Large intestine (tissue), 3 donors: Measurements from ENCODE around the gene KIAA0319L. TPM values are rescaled to one million over a fixed set of nuclear protein-coding genes. Genes with fewer than 3 reads are reported as not detected.
A peak's percentile ranks its signal among the peaks of the same experiment; 100 is the strongest.

Source experiments
- DNase-seq, 2 donors: peaks; one replicate each; pipeline versions ENCODE4 v3.0.0 to v3.0.0-alpha.2; 2013
- H3K27ac ChIP-seq: one replicate; pipeline ENCODE4 v1.5.1; 2013; ENCODE audit warnings: low read length
- H3K27me3 ChIP-seq: 2 replicates; pipeline ENCODE4 v1.6.1; 2013; ENCODE audit warnings: low read length; ENCODE audit not compliant: control insufficient read depth, insufficient read depth
- H3K36me3 ChIP-seq: 2 replicates; pipeline ENCODE4 v1.6.1; 2013; ENCODE audit warnings: low read length; ENCODE audit not compliant: control insufficient read depth, insufficient read depth
- H3K4me1 ChIP-seq: one replicate; pipeline ENCODE4 v1.6.1; 2013; ENCODE audit warnings: low read length; ENCODE audit not compliant: control insufficient read depth, insufficient read depth
- H3K4me3 ChIP-seq: one replicate; pipeline ENCODE4 v1.5.1; 2013; ENCODE audit warnings: low read length
- H3K9me3 ChIP-seq: one replicate; pipeline ENCODE4 v1.6.1; 2013; ENCODE audit warnings: mild to moderate bottlenecking, low read depth, low read length, moderate library complexity; ENCODE audit not compliant: control insufficient read depth
- WGBS: methylation state at CpG from one replicate; pipeline ENCODE4 v1.1.5; 2013; ENCODE audit warnings: low lambda C conversion rate; ENCODE audit not compliant: insufficient coverage; 5-methylcytosine and 5-hydroxymethylcytosine counted together
- polyA plus RNA-seq: library from polyadenylated mRNA; unstranded; fragments of 120-200 nt; gene quantifications from one replicate; pipeline ENCODE4 v1.2.1, GENCODE V29; 2013

The KIAA0319L gene
- polyA plus RNA-seq, 1 donor, result 60.3 TPM

DNA sequence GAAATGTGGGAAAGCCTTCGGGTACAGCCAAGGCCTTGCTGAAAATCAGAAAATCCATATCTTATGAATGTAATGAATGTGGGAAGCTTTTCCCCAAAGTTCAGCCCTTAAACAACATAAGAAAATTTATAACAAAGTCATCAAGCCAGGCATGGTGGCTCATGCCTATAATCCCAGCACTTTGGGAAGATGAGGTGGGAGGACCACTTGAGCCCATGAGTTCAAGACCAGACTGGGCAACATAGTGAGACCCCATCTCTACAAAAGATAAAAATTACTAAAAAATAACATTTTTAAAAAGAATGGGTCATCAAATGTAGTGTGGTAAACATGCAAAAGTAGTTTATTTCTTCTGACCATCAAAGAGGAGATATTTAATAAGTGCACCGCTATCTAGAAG is 45.9 kb downstream of the KIAA0319L start:
- no CpG with 5 or more reads among the region's 2 CpGs for WGBS
- no peak for DNase-seq
- Histone ChIP-seq H3K36me3 (peaks cover 6% of the 10 kb centered on the region), H3K4me1 (no peaks in the 10 kb centered on the region), H3K9me3 (peaks cover 4% of the 10 kb centered on the region), H3K27ac (no peak overlapping the region), H3K4me3 (no peak overlapping the region), H3K27me3 (no peaks in the 10 kb centered on the region)

DNA sequence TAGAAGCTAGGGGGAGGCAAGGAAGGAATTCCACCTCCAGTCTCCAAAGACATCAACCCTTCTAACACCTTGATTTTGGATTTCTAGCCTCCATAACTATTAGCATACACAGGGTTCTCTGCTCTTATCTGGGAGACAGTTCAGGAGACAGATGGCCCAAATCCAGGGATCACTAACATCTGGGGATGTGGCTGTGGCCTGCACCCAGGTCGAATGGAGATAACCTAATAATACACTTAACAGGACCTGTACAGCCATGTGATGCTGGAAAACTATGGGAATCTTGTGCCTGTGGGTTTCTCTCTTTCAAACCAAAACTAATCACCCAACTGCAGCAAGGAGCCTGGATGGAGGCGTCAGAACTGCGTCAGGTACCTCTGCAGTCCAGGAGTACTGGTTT is 47.6 kb downstream of the KIAA0319L start:
- Histone ChIP-seq H3K9me3 (no peaks in the 10 kb centered on the region), H3K36me3 (peaks cover 18% of the 10 kb centered on the region), H3K27me3 (no peaks in the 10 kb centered on the region), H3K4me1 (no peaks in the 10 kb centered on the region), H3K4me3 (no peak overlapping the region), H3K27ac (no peak overlapping the region)
- WGBS, result no CpG with 5 or more reads among the region's 3 CpGs
- no peak for DNase-seq

DNA sequence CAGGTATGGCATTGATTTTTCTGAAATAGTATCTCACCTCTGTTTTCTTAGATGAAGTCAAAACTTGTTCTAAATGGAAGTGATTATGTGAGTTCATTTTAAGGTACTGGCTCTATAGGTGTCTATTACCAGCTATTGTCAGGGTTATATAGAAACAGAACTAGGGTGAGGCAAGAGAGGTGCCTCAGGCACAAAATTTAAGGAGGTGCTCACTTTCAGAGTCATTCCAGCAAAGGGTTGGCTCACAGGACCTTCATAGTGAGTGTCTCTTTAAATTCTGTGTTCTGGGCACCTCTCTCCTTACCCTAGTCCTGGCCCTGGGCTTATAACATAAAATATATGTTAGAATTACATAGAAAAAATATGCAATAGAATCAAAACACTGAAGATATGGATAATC is 49.3 kb downstream of the KIAA0319L start:
- Histone ChIP-seq H3K4me3 (no peak overlapping the region), H3K4me1 (no peaks in the 10 kb centered on the region), H3K9me3 (no peaks in the 10 kb centered on the region), H3K36me3 (peaks cover 18% of the 10 kb centered on the region), H3K27ac (no peak overlapping the region), H3K27me3 (no peaks in the 10 kb centered on the region)
- no peak for DNase-seq

DNA sequence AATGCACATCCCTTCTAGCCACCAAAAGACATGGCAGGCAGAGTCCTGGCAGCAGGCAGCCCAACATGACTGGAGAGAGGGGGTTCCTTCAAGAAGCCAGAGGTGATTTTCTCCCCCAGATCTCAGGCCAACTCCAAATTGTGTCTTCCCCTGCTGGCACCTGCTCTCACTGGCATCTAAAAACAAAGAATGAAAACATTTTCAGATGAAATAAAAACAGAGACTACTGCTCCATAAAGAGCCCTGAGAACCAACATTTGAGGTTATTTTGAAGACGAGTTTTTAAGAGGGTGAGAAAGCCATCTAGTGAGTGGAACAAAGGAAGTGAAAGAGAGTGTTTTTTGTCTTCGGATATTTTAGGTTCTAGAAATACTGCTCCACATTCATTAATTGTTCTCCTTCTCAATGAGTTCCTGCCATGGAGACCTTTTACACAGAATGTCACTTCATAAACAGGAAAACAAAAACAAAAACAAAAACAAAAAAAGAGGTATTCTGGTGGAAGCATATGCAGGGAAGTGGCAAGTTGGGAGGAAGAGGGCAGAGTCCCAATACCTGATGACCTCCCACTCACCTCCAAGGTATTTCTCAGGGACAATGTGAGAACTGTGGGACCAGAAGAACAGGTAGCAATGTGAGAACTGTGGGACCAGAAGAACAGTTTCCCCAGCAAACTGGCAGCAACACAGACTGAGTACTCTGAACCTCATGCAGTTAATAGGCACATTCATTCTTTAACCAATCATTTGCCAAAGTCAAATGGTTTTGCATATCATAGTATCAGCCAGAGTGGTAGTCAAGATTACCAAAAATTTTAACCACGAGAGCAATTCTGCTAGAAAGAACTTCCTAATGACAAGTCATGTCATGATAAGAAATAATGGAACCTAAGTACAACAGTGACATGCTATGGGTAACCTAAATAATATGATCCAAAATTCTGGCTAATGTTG is 50.0 kb downstream of the KIAA0319L start:
- H3K27me3 ChIP-seq, result no peaks in the 10 kb centered on the region
- 83% methylated on average over 2 of the region's 3 CpGs for WGBS
- no peaks in the 10 kb centered on the region for H3K9me3 ChIP-seq
- no peak for DNase-seq
- H3K36me3 ChIP-seq, result peaks cover 18% of the 10 kb centered on the region
- no peak overlapping the region for H3K27ac ChIP-seq
- H3K4me3 ChIP-seq, result no peak overlapping the region
- H3K4me1 ChIP-seq, result no peaks in the 10 kb centered on the region

DNA sequence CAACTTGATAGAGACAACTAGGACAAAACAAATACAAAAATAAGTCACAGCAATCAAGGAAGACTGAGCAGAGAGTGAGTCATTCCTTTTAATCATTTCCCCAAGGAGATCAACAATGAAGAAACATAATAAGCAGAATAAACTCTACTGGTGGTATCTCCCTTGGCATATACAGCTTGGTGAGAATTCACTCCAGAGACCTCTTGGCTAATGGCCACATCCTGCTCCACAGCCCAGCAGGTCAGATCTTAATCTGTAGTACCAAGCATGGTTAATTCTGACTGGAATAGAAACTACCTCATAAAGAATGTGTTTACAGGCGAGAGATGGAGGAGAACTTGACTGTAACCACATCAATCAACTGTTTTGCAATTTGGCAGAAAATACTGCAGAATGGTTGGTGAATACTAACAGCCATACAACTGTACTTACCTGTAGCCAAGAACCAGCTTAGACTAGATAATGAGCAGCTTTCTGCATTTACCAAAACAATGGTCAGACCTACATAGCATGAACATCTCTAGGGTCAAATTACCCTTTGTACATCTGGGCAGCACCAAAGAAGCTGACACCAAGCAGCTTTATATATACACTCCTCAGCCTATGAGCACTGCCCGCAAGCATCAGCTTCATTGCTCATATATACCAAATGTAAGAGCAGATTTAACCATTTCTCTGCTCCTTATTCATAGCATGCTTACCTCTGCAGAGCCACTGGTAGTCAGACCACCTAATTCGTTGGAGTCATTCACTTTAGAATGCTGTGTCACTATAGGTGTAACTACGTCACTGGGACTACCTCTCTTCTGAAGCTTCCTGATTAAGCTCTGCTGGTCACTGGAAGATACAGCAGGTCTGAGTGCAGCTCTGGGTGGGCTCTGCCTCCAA is 51.0 kb downstream of the KIAA0319L start:
- no CpG with 5 or more reads among the region's 4 CpGs for WGBS
- H3K27ac ChIP-seq, result no peak overlapping the region
- H3K4me1 ChIP-seq, result no peaks in the 10 kb centered on the region
- no peak overlapping the region for H3K4me3 ChIP-seq
- no peaks in the 10 kb centered on the region for H3K27me3 ChIP-seq
- peaks cover 18% of the 10 kb centered on the region for H3K36me3 ChIP-seq
- no peaks in the 10 kb centered on the region for H3K9me3 ChIP-seq
- peak in 1 of 2 donors; percentile 12 for DNase-seq

DNA sequence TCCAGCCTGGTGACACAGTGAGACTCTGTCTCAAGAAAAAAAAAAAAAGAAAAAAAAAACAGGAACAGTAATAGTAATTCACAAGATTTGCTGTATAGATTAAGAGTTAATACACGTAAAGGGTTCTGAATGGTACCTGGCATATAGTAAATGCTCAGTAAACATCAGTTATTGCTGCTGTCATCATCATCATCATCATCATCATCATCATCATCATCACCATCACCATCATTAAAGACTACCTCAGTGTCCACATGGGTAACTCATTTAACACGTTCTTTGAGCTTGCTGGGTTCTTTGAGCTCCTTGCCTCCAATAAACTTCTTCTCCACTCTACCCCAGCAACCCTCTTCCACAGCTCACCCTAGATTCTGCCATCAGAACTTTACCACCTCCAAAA is 55.0 kb downstream of the KIAA0319L start:
- H3K9me3 ChIP-seq, result no peaks in the 10 kb centered on the region
- peaks cover 5% of the 10 kb centered on the region for H3K4me1 ChIP-seq
- no peak overlapping the region for H3K4me3 ChIP-seq
- WGBS, result 100% methylated on average over 1 of the region's 2 CpGs
- no peaks in the 10 kb centered on the region for H3K27me3 ChIP-seq
- DNase-seq, result no peak
- no peak overlapping the region for H3K27ac ChIP-seq
- H3K36me3 ChIP-seq, result peaks cover 18% of the 10 kb centered on the region

DNA sequence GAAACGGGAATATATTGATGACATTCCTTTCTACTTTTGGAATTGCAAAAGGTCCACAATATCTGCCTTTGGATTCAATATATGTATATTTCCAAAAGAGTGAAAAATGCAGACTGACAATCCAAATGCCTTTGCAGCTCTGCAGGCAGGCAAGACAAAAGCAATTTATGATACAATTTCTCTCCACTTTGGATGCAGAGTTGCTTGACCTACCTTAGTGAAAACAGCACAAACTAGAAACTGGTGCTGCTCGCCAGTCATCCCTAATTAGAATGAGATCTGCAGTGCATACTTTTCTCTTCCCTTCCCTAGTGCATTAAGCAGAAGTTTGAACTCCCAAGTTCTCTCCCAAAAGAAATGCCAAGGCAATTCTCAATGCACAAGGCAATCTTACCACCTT is 56.8 kb downstream of the KIAA0319L start:
- no CpG with 5 or more reads among the region's 2 CpGs for WGBS
- no peaks in the 10 kb centered on the region for H3K27me3 ChIP-seq
- peaks cover 4% of the 10 kb centered on the region for H3K36me3 ChIP-seq
- no peak for DNase-seq
- H3K4me3 ChIP-seq, result no peak overlapping the region
- H3K4me1 ChIP-seq, result peaks cover 5% of the 10 kb centered on the region
- no peaks in the 10 kb centered on the region for H3K9me3 ChIP-seq
- no peak overlapping the region for H3K27ac ChIP-seq

DNA sequence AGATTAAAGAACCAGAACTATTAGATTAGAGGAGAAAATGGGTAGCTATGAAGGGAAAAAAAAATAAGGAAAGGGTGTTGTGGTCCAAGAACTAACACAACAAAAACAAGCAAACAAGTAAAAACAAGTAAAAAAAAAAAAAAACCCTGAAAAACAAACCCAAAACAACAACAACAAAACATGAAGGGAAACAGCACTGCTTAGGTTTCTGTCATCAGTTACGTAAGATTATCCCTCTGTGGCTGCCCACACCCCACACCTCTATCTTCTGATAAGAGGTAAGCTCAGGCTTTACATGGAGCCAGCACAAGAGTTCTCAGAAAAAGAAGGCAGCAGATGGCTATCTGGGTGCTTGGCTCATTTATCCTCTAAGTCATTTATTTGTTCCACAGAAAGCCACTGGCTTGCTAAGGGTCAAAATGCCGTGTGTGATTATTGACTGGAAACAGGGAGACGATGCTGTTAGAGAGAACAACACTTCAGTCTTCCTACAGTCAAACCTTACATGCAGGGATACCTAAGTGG is 57.5 kb downstream of the KIAA0319L start:
- no peaks in the 10 kb centered on the region for H3K27me3 ChIP-seq
- no peak overlapping the region for H3K4me3 ChIP-seq
- WGBS, result no CpG with 5 or more reads among the region's 3 CpGs
- H3K9me3 ChIP-seq, result no peaks in the 10 kb centered on the region
- peak; percentile 16 to 39 for DNase-seq
- no peaks in the 10 kb centered on the region for H3K36me3 ChIP-seq
- no peak overlapping the region for H3K27ac ChIP-seq
- H3K4me1 ChIP-seq, result peaks cover 5% of the 10 kb centered on the region

DNA sequence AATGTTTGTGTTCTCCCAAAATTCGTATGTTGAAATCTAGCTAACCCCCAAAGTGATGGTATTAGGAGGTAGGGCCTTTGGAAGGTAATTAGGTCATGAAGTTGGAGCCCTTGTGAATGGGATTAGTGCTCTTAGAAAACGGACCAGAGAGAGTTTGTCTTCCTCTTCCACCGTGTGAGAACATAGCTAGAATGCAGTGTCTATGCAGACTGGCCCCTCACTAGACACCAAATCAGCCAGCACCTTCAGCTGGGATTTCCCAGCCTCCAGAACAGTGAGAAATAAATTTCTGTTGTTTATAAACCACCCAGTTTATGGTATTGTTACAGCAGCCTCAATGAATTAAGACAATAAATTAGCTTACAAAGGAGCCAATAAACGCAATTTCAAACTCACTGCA is 58.0 kb downstream of the KIAA0319L start:
- Histone ChIP-seq H3K36me3 (no peaks in the 10 kb centered on the region), H3K4me1 (peaks cover 5% of the 10 kb centered on the region), H3K9me3 (no peaks in the 10 kb centered on the region), H3K27me3 (no peaks in the 10 kb centered on the region), H3K4me3 (no peak overlapping the region), H3K27ac (no peak overlapping the region)
- WGBS, result 75% methylated on average over 1 of the region's 4 CpGs
- DNase-seq, result no peak

DNA sequence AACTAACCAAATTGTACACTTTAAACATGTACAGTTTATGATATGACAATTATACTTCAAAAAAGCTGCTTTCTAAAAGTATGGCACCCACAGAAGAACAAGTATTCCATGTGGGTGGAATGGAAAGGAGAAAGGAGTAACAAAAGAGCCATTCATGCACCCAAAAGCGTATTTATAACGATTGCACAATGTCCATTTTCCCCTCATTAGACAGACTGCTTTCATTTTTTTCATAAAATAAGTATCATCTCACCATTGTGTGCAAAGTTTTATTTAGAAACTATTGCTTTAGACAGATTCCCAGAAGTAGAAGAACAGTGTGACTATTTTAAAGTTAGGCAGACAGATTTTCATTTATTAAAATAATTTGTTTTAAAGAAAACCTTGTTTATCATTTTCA is 59.6 kb downstream of the KIAA0319L start:
- Histone ChIP-seq H3K4me3 (no peak overlapping the region), H3K27ac (no peak overlapping the region), H3K36me3 (peaks cover 4% of the 10 kb centered on the region), H3K27me3 (no peaks in the 10 kb centered on the region), H3K4me1 (peaks cover 5% of the 10 kb centered on the region), H3K9me3 (no peaks in the 10 kb centered on the region)
- WGBS, result 30% methylated on average over 2 of the region's 2 CpGs
- no peak for DNase-seq
